Measurements from ENCODE around the gene RNF40.
"Not testable (repeated sequence)": the region's sequence is repeated elsewhere in the genome, so short reads cannot be mapped to it uniquely, and the experiment has no call there.

The RNF40 gene

GRCh38 chr16:30782486-30783279 is 20.6 kb downstream of the RNF40 start:
- DNase-seq (ENCODE audit: low read depth) = no peak

- no peak for DNase-seq (ENCODE audit: low read depth)
Measured at GRCh38 chr16:30783280-30784109, 21.4 kb downstream of the RNF40 start.

- DNase-seq (ENCODE audit: low read depth) = no peak
Measured at GRCh38 chr16:30784215-30784614, 22.1 kb downstream of the RNF40 start.

DNA sequence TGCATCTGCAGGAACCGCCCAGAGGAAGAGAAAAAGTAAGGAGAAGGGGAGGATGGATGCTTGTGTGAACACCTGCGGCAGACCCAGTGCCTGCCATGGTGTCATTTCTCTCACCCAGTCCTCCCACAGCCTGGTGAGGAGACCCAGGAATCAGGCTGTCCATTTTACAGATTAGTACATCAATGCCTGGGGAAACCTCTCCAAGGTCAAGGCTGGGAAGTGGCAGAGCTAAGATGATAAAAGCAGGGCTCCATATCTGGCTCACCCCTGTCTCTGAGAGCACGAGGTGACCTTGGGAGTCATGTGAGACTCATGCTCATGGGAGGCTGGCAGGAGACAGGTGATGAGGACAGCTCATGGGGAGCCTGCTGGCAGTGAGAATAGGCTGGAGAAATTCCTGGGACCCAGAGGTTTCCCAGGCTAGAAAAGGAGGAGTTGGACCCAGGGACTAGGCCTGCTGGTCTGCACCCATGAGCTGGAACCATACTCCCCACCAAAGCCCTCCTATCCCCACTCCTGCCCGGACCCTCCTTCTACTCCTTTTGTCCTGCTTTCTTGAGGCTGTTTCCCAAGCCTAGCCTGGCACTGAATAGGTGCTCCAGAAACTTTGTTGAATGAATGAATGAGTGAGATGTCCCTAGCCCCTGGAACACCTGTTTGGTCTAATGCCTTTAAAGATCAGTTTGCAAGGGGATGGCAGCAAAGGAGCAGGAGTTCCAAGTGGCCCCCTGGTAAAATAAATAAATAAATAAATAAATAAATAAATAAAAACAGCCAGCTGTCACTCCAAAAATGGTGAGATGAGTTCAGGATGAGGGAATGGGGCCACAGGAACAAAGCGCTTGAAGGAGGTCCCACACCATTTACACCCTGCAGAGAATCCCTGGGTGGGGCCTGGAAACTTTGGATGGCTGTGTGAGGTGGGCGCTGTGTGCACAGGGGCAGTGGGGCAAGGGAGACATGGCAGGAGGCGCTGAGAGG is 23.3 kb downstream of the RNF40 start:
- no peak for DNase-seq (ENCODE audit: low read depth)

GRCh38 chr16:30786115-30786935 is 24.2 kb downstream of the RNF40 start:
- DNase-seq (ENCODE audit: low read depth) = no peak

DNA sequence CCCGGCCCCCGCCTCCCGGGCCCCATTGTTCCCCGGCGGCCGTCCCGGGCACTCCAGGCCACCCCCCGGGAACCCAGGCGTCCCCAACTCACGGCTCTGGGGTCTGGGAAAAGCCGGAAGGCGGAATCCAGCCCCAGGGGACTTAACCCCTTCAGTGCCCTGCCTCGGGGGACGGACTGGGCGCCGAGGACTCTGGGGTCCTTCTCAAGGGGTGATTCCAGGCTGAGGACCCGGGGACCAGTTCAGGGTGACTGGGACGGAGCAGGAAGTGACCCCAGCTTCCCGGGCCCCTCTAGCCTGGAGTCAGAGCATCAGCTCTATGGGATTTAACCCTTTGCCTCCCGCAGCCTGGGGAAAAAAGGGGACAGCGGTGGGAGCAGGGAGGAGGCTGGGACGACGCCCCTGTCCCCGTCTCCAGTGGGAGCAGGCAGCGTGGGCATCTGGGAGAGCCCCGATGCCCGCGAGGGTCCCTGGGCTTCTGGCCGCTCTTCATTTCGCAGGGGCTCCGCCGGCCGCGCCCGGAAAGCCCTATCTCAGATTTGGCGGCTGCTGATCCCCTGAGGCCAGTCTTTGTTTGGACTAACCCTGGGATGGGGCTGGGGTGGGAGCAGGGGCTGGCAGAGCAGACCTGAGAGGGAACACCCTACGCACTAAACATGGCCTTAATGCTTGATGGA is 25.0 kb downstream of the RNF40 start, which contains the start of gene ZNF629:
Gene ZNF629, minus strand, starts transcription at position 270 of the 677 bp plus-strand sequence. CDS start 2,723 bp downstream, outside the sequence.
- DNase-seq (ENCODE audit: low read depth) = no peak

DNA sequence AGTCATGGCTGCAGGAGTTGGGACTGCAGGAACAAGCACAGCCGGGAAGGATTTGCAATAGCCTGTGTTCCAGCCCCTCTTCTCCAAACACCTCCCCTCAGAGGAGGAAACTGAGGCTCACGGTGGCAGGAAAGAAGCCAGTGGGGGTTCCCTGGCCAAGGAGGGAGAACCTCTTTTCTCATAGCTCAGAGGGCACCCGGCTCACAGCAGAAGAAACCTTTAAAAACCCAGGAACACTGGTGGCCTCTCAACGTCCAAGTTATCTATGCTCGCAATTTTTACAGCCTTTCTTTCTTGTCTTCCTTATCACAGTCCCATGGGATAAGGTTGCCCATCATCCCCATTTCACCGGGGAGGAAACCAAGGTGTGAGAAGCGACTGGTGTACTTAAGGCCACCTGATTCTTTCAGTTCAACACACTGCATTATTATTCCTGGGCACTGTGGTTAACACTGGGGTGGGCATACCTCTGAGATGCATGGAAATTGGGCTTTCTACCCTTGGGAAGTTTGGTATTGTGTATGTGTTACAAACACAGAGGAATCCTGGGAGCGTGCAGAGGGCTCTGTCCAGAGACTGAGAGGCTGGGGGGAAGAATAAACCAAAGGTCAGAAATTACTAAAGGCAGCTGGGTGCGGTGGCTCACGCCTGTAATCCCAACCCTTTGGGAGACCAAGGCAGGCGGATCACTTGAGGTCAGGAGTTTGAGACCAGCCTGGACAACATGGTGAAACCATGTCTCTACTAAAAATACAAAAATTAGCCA is 25.7 kb downstream of the RNF40 start:
- DNase-seq (ENCODE audit: low read depth) = no peak

- no peak for DNase-seq (ENCODE audit: low read depth)
Measured at GRCh38 chr16:30793508-30794069, 31.5 kb downstream of the RNF40 start.

DNA sequence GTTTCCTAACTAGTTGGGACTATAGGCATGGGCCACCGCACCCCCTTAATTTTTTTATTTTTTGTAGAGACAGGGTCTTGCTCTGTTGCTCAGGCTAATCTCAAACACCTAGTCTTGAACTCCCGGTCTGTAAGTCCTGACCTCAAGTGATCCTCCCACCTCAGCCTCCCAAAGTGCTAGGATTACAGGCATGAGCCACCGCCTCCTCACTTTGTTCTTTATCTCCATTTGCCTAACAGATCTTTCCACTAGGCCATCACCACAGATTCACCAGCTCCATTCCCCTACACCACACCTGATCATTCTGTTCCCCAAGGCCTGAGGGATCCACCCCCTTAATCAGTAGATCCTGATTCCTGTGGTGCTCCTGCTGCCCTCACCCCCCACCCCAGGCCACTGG is 32.5 kb downstream of the RNF40 start:
- no peak for DNase-seq (ENCODE audit: low read depth)

GRCh38 chr16:30797670-30798309 is 35.7 kb downstream of the RNF40 start:
- no peak for DNase-seq (ENCODE audit: low read depth)

- no peak for DNase-seq (ENCODE audit: low read depth)
Measured at GRCh38 chr16:30802936-30803335, 40.8 kb downstream of the RNF40 start.

DNA sequence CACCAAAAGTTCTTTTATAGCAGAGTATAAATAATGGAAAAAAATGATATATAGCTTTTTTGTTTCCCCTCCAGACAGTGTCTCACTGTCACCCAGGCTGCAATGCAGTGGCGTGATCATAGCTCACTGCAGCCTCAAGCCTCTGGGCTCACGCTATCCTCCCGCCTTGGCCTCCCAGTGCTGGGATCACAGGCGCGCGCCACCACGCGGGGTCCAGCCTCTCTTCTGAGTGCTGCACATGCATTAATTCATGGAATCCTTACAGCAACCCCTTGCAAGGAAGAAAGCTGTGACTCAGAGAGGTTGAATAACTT is 42.9 kb downstream of the RNF40 start:
- no peak for DNase-seq (ENCODE audit: low read depth)

GRCh38 chr16:30805370-30806169 is 43.4 kb downstream of the RNF40 start:
- peak; percentile 37 for DNase-seq (ENCODE audit: low read depth)

DNA sequence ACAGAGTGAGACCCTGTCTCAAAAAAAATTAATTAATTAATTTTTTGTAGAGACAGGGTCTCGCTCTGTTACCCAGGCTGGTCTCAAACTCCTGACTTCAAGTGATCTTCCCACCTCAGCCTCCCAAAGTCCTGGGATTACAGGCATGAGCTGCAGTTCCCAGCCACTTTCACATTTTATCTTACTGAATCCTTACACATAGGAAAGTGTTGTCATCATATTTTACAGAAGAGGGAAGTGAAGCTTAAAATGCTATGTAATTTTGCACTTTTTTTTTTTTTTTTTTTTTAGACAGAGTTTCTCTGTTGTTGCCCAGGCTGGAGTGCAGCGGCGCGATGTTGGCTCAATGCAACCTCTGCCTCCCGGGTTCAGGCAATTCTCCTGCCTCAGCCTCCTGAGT is 46.0 kb downstream of the RNF40 start:
- DNase-seq (ENCODE audit: low read depth) = no peak

DNA sequence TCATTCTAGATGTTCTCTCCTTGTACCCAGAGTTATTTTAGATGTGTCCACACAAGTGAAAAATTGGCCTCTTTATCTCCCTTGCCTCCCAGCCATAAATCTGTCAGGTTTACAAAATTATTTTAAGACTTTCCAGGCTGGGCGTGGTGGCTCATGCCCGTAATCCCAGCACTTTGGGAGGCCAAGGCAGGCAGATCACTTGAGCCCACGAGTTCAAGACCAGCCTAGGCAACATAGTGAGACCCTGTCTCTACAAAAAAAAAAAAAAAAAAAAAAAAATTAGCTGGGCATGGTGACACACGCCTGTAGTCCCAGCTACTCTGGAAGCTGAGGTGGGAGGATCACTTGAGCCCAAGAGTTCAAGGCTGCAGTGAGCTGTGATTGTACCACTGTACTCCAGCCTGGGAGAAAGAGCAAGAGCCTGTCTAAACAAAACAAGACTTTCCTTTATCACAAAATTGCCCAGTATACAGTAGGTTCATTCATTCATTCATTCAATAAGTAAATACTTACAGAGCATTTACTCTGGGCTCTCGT is 46.8 kb downstream of the RNF40 start:
- DNase-seq (ENCODE audit: low read depth) = not testable (repeated sequence)

GRCh38 chr16:30809675-30810074 is 47.6 kb downstream of the RNF40 start:
- DNase-seq (ENCODE audit: low read depth) = not testable (repeated sequence)

DNA sequence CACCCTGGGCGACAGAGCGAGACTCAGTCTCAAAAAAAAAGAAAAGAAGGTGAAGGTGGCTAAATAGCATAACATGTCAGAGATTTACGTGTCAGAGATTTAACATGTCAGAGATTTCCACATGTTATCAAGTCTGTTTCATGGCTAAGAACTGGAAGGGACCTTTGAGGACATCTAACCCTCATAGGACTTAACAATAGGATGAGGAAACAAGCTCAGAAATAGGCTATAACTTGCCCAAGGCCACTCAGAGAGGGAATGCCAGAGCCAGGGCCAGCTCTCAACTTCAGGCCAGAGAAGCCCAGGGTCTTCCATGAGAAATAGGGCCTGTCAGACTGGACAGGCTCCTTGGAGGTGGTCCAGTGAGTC is 51.7 kb downstream of the RNF40 start:
- DNase-seq (ENCODE audit: low read depth) = no peak

- no peak for DNase-seq (ENCODE audit: low read depth)
Measured at GRCh38 chr16:30816769-30817168, 54.6 kb downstream of the RNF40 start.

Data from T follicular helper cell (primary cell).